Lower leg skin (tissue), 3 donors: ENCODE data around the gene TLK1.

Experiments
- POLR2A ChIP-seq, 2 donors: fragments of 450-650 bp; IDR thresholded peaks; one replicate each; pipeline ENCODE4 v1.6.1; 2016 to 2017; ENCODE audit warnings: antibody characterized with exemption in 2 of 2, mild to moderate bottlenecking in 1 of 2, moderate library complexity in 1 of 2
- TF ChIP-seq, protein P1 (sequence below), 3 donors: fragments of 450-650 bp; IDR thresholded peaks; one replicate each; pipeline ENCODE4 v1.5.1; 2016; ENCODE audit warnings: antibody characterized with exemption in 3 of 3, mild to moderate bottlenecking in 3 of 3, moderate library complexity in 2 of 3

GRCh38 chr2:171206422-171207115 is 45.9 kb upstream of the TLK1 start:
- TF ChIP-seq, protein P1, sequence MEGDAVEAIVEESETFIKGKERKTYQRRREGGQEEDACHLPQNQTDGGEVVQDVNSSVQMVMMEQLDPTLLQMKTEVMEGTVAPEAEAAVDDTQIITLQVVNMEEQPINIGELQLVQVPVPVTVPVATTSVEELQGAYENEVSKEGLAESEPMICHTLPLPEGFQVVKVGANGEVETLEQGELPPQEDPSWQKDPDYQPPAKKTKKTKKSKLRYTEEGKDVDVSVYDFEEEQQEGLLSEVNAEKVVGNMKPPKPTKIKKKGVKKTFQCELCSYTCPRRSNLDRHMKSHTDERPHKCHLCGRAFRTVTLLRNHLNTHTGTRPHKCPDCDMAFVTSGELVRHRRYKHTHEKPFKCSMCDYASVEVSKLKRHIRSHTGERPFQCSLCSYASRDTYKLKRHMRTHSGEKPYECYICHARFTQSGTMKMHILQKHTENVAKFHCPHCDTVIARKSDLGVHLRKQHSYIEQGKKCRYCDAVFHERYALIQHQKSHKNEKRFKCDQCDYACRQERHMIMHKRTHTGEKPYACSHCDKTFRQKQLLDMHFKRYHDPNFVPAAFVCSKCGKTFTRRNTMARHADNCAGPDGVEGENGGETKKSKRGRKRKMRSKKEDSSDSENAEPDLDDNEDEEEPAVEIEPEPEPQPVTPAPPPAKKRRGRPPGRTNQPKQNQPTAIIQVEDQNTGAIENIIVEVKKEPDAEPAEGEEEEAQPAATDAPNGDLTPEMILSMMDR (IDR thresholded peaks at IDR 0.05) = no peak
- TF ChIP-seq POLR2A (IDR thresholded peaks at IDR 0.05) = no peak
